GM23338 (cell line): Measurements from ENCODE around the gene LRRC25. TPM values are rescaled to one million over a fixed set of nuclear protein-coding genes. Genes with fewer than 3 reads are reported as not detected.

Experiments used
- ATAC-seq: fragments of 200-7000 bp; cut with Tn5 transposase; 3 replicates; pipeline ENCODE4 v1.9.1; 2020
- DNase-seq: peaks from one replicate; pipeline ENCODE4 v3.0.0-alpha.2; 2015; ENCODE audit warnings: low spot score
- H2AFZ ChIP-seq: fragments of 200-600 bp; sonication (generic); 2 replicates; pipeline ENCODE4 v1.8.0; 2016; ENCODE audit warnings: antibody characterized with exemption, mild to moderate bottlenecking, moderate library complexity
- H3F3A ChIP-seq: fragments of 200-600 bp; sonication (generic); replicated peaks from 2 replicates; pipeline ENCODE4 v1.8.0; 2017; ENCODE audit warnings: antibody characterized with exemption, mixed run types, low read depth
- H3K27ac ChIP-seq: fragments of 200-600 bp; sonication (generic); 2 replicates; pipeline ENCODE4 v1.6.1; 2016; ENCODE audit warnings: low read depth
- H3K27me3 ChIP-seq: fragments of 200-600 bp; sonication (generic); 2 replicates; pipeline ENCODE4 v1.8.0; 2016; ENCODE audit warnings: mild to moderate bottlenecking, mixed run types, moderate library complexity; ENCODE audit not compliant: insufficient read depth
- H3K36me3 ChIP-seq: fragments of 200-600 bp; sonication (generic); 2 replicates; pipeline ENCODE4 v1.8.0; 2016; ENCODE audit warnings: mild to moderate bottlenecking; ENCODE audit not compliant: insufficient read depth
- H3K4me1 ChIP-seq: fragments of 200-600 bp; sonication (generic); 2 replicates; pipeline ENCODE4 v1.8.0; 2016; ENCODE audit warnings: mild to moderate bottlenecking, moderate library complexity; ENCODE audit not compliant: insufficient read depth
- H3K4me2 ChIP-seq: fragments of 200-600 bp; sonication (generic); 2 replicates; pipeline ENCODE4 v1.7.1; 2017; ENCODE audit warnings: mixed run types
- H3K4me3 ChIP-seq: fragments of 200-600 bp; sonication (generic); 2 replicates; pipeline ENCODE4 v1.6.1; 2016; ENCODE audit warnings: mixed run types
- H3K79me2 ChIP-seq: fragments of 200-600 bp; sonication (generic); replicated peaks from 2 replicates; pipeline ENCODE4 v1.8.0; 2017; ENCODE audit warnings: mild to moderate bottlenecking; ENCODE audit not compliant: insufficient read depth
- H3K9me2 ChIP-seq: fragments of 200-600 bp; sonication (generic); 2 replicates; pipeline ENCODE4 v1.8.0; 2017; ENCODE audit not compliant: insufficient read depth
- H4K20me1 ChIP-seq: fragments of 200-600 bp; sonication (generic); replicated peaks from 2 replicates; pipeline ENCODE4 v1.8.0; 2017; ENCODE audit warnings: mild to moderate bottlenecking; ENCODE audit not compliant: insufficient read depth
- H3K27ac Mint-ChIP-seq: 2 replicates; pipeline ENCODE4 v1.8.0; 2020; ENCODE audit warnings: inconsistent platforms, mild to moderate bottlenecking, moderate library complexity, mixed read lengths
- H3K27me3 Mint-ChIP-seq: 3 replicates; pipeline ENCODE4 v1.8.0; 2022; ENCODE audit warnings: low read depth, mild to moderate bottlenecking, moderate library complexity, mixed read lengths, inconsistent platforms; ENCODE audit not compliant: insufficient read depth, poor library complexity
- H3K36me3 Mint-ChIP-seq: 3 replicates; pipeline ENCODE4 v1.8.0; 2021; ENCODE audit warnings: low read depth, mild to moderate bottlenecking, inconsistent platforms, moderate library complexity, mixed read lengths
- H3K4me1 Mint-ChIP-seq: 3 replicates; pipeline ENCODE4 v1.8.0; 2020; ENCODE audit warnings: mild to moderate bottlenecking, inconsistent platforms, mixed read lengths
- H3K4me3 Mint-ChIP-seq: 3 replicates; pipeline ENCODE4 v1.8.0; 2021; ENCODE audit warnings: moderate library complexity, mild to moderate bottlenecking, inconsistent platforms, mixed read lengths
- H3K9me3 Mint-ChIP-seq: 3 replicates; pipeline ENCODE4 v1.8.0; 2020; ENCODE audit warnings: moderate library complexity, mild to moderate bottlenecking, inconsistent platforms, mixed read lengths
- CREB1 ChIP-seq: fragments of 250-450 bp; sonication (Bioruptor Pico); IDR thresholded peaks from 2 replicates; pipeline ENCODE4 v1.5.0; 2020; ENCODE audit warnings: low read depth, mild to moderate bottlenecking, moderate library complexity
- EZH2 ChIP-seq: fragments of 200-600 bp; sonication (generic); IDR thresholded peaks from one replicate; pipeline ENCODE4 v1.8.0; 2017; ENCODE audit warnings: antibody characterized with exemption, mild to moderate bottlenecking, low read depth; ENCODE audit not compliant: unreplicated experiment
- EZH2phosphoT487 ChIP-seq: fragments of 200-600 bp; sonication (generic); IDR thresholded peaks from one replicate; pipeline ENCODE4 v1.8.1; 2018; ENCODE audit warnings: antibody characterized with exemption; ENCODE audit not compliant: unreplicated experiment
- JUNB ChIP-seq: IDR thresholded peaks from one replicate; pipeline ENCODE4 v1.6.1; 2016; ENCODE audit warnings: antibody characterized with exemption; ENCODE audit not compliant: unreplicated experiment
- NANOG ChIP-seq: IDR thresholded peaks from 2 replicates; pipeline ENCODE4 v1.6.1; 2016; ENCODE audit warnings: antibody characterized with exemption, borderline replicate concordance
- POLR2AphosphoS5 ChIP-seq: IDR thresholded peaks from 2 replicates; pipeline ENCODE4 v1.6.1; 2016; ENCODE audit warnings: antibody characterized with exemption, low read depth
- STAT1 ChIP-seq: IDR thresholded peaks from one replicate; pipeline ENCODE4 v1.6.1; 2016; ENCODE audit warnings: antibody characterized with exemption; ENCODE audit not compliant: unreplicated experiment
- ZNF114 ChIP-seq: fragments of 250-450 bp; sonication (Bioruptor Pico); IDR thresholded peaks from 2 replicates; pipeline ENCODE4 v1.5.0; 2020; ENCODE audit warnings: mild to moderate bottlenecking, moderate library complexity
- ZNF331 ChIP-seq: fragments of 250-450 bp; sonication (Bioruptor Pico); IDR thresholded peaks from 2 replicates; pipeline ENCODE4 v1.5.0; 2020; ENCODE audit warnings: low read depth, mild to moderate bottlenecking, moderate library complexity
- ZNF462 ChIP-seq: fragments of 250-450 bp; sonication (Bioruptor Pico); IDR thresholded peaks from 2 replicates; pipeline ENCODE4 v1.5.0; 2020; ENCODE audit warnings: mild to moderate bottlenecking, moderate library complexity
- polyA plus RNA-seq: library from polyadenylated mRNA; unstranded; fragments of >200 nt; fragmentation: Nextera tagmentation; extraction: Ambion mirVana; gene quantifications from 2 replicates; pipeline ENCODE4 v1.2.1, GENCODE V29; 2016
- total RNA-seq: library from RNA; depleted of rRNA; stranded (reverse); fragments of >200 nt; shearing (Covaris generic); gene quantifications from 2 replicates; pipeline ENCODE4 v1.2.3, GENCODE V29; 2014
- TF ChIP-seq, protein P1 (sequence below): IDR thresholded peaks from one replicate; pipeline ENCODE4 v1.6.1; 2018; ENCODE audit warnings: antibody characterized with exemption; ENCODE audit not compliant: unreplicated experiment
- TF ChIP-seq, protein P2 (sequence below), 2 experiments: fragments of 200-600 bp in 1 of 2; sonication (generic) in 1 of 2; conservative IDR thresholded peaks; 2 replicates each; pipeline versions ENCODE4 v1.5.1 to v1.6.1; 2016 to 2017; ENCODE audit warnings: antibody characterized with exemption in 2 of 2, low read depth in 2 of 2, mild to moderate bottlenecking in 2 of 2, moderate library complexity in 1 of 2

LRRC25 gene
- total and polyA plus RNA-seq, 2 experiments from 2014 or later = 0.17 to 0.24 TPM

DNA sequence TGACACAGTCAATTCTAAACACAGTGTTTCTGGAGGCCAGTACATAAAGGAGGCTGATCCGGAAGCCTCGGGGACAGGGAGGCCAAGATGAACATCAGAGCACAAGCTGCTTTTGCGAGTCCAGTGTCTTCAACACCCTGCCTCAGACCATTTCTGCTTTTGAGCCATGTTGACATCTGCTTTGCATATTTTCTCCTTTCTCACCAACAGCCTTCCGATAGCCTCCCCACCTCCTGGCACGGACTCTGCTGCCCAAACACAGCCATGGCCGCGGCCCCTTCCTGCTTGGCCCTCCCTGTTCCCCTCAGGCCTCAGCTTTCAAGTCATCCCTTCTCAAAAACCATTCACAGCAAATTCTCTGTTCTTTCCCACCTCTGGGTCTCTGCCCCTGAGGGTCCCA is 3.6 kb downstream of the LRRC25 start:
- Mint-ChIP-seq H3K36me3 (peaks cover 11% of the 10 kb centered on the region), H3K27ac (no peak overlapping the region; the same call in 1 of the 2 replicates), H3K9me3 (no peaks in the 10 kb centered on the region), H3K27me3 (peaks cover 24% of the 10 kb centered on the region), H3K4me3 (no peak overlapping the region), H3K4me1 (peaks cover 3% of the 10 kb centered on the region; the same call in 1 of the 3 replicates)
- DNase-seq (no peak), ATAC-seq (no peak)
- Histone ChIP-seq H3K4me3 (no peak overlapping the region), H3K27me3 (peaks cover 12% of the 10 kb centered on the region), H2AFZ (no peak overlapping the region), H4K20me1 (no peaks in the 10 kb centered on the region), H3K4me2 (no peak overlapping the region), H3K9me2 (no peaks in the 10 kb centered on the region), H3F3A (0 out of 2 replicates have a peak, but pooled peaks cover 12% of the 10 kb centered on the region), H3K36me3 (no peaks in the 10 kb centered on the region), H3K79me2 (no peaks in the 10 kb centered on the region), H3K4me1 (peaks cover 2% of the 10 kb centered on the region; the same call in 1 of the 2 replicates), H3K27ac (no peak overlapping the region)
- TF ChIP-seq, protein P1, sequence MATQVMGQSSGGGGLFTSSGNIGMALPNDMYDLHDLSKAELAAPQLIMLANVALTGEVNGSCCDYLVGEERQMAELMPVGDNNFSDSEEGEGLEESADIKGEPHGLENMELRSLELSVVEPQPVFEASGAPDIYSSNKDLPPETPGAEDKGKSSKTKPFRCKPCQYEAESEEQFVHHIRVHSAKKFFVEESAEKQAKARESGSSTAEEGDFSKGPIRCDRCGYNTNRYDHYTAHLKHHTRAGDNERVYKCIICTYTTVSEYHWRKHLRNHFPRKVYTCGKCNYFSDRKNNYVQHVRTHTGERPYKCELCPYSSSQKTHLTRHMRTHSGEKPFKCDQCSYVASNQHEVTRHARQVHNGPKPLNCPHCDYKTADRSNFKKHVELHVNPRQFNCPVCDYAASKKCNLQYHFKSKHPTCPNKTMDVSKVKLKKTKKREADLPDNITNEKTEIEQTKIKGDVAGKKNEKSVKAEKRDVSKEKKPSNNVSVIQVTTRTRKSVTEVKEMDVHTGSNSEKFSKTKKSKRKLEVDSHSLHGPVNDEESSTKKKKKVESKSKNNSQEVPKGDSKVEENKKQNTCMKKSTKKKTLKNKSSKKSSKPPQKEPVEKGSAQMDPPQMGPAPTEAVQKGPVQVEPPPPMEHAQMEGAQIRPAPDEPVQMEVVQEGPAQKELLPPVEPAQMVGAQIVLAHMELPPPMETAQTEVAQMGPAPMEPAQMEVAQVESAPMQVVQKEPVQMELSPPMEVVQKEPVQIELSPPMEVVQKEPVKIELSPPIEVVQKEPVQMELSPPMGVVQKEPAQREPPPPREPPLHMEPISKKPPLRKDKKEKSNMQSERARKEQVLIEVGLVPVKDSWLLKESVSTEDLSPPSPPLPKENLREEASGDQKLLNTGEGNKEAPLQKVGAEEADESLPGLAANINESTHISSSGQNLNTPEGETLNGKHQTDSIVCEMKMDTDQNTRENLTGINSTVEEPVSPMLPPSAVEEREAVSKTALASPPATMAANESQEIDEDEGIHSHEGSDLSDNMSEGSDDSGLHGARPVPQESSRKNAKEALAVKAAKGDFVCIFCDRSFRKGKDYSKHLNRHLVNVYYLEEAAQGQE = no peak
- TF ChIP-seq, protein P2, sequence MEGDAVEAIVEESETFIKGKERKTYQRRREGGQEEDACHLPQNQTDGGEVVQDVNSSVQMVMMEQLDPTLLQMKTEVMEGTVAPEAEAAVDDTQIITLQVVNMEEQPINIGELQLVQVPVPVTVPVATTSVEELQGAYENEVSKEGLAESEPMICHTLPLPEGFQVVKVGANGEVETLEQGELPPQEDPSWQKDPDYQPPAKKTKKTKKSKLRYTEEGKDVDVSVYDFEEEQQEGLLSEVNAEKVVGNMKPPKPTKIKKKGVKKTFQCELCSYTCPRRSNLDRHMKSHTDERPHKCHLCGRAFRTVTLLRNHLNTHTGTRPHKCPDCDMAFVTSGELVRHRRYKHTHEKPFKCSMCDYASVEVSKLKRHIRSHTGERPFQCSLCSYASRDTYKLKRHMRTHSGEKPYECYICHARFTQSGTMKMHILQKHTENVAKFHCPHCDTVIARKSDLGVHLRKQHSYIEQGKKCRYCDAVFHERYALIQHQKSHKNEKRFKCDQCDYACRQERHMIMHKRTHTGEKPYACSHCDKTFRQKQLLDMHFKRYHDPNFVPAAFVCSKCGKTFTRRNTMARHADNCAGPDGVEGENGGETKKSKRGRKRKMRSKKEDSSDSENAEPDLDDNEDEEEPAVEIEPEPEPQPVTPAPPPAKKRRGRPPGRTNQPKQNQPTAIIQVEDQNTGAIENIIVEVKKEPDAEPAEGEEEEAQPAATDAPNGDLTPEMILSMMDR (conservative IDR thresholded peaks at IDR 0.05; ENCODE audit: low read depth in 2 of 2) = no peak
- TF ChIP-seq EZH2phosphoT487 = no peak
- no peak for TF ChIP-seq NANOG
- no peak for TF ChIP-seq CREB1 (CRISPR knock-in tag)
- TF ChIP-seq ZNF331 (CRISPR knock-in tag) = no peak
- TF ChIP-seq ZNF114 = no peak
- no peak for TF ChIP-seq EZH2
- TF ChIP-seq ZNF462 (CRISPR knock-in tag) = no peak
- TF ChIP-seq POLR2AphosphoS5 = no peak
- no peak for TF ChIP-seq STAT1
- TF ChIP-seq JUNB = no peak
